GM18499 (cell line): ENCODE data around the gene MED10.

Experiments
- ATAC-seq: cut with Tn5 transposase; IDR thresholded peaks from one replicate; pipeline ENCODE4 v1.9.1; 2021; ENCODE audit warnings: moderate number of reproducible peaks; ENCODE audit not compliant: insufficient read depth, unreplicated experiment

MED10 gene, protein sequence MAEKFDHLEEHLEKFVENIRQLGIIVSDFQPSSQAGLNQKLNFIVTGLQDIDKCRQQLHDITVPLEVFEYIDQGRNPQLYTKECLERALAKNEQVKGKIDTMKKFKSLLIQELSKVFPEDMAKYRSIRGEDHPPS

GRCh38 chr5:6377905-6378765 lies at the start of gene MED10:
TSS of gene MED10 (minus strand) at chr5:6378547. CDS start at chr5:6378483, 64 bp downstream.
- ATAC-seq, result peak; percentile 87

DNA sequence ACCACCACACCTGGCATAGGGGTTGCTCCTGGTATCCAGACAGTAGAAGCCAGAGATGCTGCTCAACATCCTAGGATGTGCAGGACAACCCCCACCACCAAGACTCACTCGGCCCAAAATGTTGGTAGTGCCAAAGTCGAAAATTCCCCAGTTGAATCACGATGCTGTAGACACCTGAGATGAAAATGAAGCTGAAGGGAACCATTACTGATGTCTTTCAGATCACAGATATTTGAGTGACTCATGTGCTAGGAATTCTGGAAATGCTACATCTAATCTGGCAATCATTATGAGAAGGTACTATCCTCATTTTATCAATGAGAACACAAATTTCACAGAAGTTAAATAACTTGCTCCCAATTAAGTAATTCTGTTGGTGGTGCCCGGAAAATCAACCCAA lies 49.3 kb upstream of the MED10 start:
- ATAC-seq, result no peak

GRCh38 chr5:6424700-6425099 lies 46.4 kb upstream of the MED10 start:
- ATAC-seq, result no peak

DNA sequence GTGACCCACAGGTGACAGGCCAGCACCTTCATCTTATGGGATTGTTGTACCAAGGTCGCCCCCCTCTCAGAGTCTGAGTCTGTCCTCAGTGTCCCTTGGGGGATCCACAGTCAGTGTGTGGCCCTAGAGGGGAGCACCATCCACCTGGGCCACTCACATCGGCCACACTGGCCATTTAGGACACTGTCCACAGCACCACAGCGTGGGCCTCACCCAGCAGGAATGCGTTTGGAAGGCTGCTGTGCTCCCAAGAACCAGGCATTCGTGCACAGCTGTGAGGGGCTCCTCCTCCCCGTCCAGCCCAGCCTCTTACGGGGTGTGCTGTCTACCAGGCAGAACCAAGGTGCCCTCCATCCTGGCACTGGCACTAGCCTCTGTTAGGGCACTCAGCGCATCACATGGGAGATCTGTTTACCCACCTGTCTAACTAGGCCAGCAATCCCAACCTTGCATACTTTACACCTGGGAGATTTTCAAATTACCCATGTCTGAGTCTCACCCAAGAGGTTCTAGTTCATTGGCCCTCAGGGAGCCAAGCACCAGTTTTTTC lies 45.8 kb upstream of the MED10 start:
- no peak for ATAC-seq

- ATAC-seq, result no peak
Observed at GRCh38 chr5:6423327-6424109, 45.2 kb upstream of the MED10 start.

GRCh38 chr5:6419340-6419852 lies 41.0 kb upstream of the MED10 start:
- no peak for ATAC-seq

DNA sequence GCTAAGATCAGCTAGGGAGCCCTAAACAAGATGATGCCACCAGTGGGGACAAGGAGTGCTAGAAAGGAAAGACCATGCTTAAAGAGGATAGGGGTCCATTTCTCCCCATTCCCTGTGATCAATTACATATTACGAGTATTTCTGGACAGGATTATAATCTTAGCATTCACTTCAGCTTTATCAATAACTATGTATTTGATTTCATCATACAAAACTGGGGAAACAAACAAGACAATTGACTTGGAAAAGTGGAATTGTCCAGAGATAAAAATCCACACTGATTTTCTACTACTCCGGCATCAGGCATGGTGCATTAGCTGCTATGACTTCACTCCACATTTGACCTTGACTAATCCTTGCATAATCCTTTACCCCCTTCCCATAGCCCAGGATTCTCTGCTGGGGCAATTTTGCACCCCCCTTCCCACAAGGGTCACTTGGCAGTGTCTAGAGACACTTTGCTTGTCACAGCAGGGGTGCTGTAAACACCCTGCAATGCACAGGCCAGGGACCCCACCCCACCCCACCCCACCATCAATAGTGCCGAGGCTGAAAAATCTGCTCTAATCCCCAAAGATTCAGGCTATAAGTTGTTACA lies 40.4 kb upstream of the MED10 start:
- no peak for ATAC-seq

DNA sequence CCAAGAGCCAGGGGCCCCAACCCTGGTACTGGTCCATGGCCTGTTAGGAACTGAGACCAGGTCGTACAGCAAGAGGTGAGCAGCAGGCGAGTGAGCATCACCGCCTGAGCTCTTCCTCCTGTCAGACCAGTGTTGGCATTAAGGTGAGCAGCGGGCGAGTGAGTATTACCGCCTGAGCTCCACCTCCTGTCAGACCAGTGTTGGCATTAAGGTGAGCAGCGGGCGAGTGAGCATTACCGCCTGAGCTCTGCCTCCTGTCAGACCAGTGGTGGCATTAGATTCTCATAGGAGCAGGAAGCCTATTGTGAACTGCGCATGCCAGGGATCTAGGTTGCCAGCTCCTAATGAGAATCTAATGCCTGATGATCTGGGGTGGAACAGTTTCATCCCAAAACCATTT lies 39.3 kb upstream of the MED10 start:
- no peak for ATAC-seq

DNA sequence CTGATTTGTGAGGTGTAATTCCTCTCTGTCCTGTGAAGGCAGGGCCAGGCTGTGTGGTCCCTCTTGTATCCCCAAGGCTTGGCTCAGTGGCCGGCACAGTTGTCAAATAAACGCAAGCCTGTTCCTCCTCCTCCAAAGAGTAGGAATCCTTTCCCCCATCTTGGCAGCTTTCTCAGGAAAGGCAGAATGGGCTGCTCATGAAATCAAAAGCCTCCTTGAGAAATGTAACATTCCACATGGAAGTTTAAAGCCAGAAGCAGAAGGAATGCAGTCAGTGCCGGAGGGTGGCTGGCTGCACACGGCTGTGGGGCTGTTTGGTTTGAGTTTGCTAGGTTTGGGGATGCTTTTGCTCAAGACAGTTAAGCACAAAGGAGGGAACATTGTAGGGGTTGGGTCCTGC lies 34.5 kb upstream of the MED10 start:
- no peak for ATAC-seq

- no peak for ATAC-seq
Observed at GRCh38 chr5:6411141-6411540, 32.8 kb upstream of the MED10 start.

DNA sequence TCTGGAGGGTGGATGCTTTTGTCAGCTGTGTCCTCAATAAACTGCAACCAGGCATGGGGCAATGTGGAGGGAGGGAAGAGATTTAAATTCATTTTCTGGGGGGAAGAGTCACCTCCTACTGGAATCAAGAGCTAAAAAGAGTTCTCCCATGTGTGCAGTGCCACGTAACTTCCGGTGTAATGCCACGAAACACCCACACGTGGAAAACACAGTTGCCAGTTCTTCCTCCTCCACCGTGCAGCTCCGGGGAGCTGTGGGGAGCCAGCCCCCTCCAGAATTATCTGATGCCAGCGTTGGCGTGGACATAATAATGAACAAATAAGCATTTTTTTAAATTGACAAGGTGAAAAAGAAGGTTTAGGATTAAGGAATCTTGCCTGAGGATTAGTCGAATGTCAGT lies 32.1 kb upstream of the MED10 start:
- ATAC-seq, result no peak

DNA sequence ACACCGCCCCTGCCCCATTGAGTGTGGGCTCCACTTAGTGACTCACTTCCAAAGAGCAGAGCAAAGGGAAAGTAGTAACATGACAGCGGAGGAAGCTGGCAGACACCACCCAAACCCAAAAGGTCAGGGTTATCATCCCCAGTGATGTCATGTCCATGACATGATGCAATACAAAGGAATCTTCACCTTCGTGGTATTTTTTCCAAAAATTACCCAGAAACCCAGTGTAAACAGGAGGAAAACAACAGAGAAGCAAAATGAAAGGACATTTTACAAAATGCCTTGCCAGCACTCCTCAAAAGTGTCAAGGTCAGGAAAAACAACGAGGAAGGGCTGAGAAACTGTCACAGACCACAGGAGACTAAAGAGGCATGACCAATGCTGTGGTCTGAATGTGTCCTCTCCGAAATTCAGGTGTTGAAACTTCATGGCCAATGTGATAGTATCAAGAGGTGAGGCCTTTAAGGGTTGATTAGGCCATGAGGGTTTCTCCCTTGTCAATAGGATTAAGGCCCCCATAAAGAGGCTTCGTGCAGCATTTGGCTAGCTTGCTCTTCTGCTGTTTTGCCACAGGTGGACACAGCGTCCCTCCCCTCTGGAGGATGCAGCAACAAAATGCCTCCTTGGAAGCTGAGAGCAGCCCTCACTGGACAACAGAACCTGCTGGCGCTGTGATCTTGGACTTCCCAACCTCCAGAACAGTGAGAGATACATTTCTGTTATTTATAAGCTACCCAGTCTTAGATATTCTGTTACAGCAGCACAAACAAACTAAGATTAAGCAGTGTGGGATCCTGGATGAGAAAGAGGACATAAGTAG lies 30.5 kb upstream of the MED10 start:
- ATAC-seq, result no peak

DNA sequence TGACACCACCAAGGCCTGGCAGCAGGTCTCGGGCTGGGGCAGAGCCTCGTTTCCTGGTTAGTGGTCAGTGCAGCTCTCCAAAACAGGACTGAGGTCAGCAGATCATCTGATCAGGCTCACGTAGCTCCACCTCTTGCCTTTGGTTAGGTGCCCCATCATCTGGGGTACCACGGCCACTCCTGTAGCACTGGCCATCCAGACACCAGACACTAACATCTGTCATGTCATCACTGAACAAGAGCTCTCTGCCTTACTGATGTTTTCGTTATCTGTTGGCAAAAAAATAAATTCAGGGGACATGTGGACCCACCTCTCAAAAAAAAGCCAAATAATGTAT lies 29.9 kb upstream of the MED10 start:
- ATAC-seq, result no peak

- ATAC-seq, result no peak
Observed at GRCh38 chr5:6407558-6408259, 29.4 kb upstream of the MED10 start.

GRCh38 chr5:6405591-6405990 lies 27.2 kb upstream of the MED10 start:
- no peak for ATAC-seq

DNA sequence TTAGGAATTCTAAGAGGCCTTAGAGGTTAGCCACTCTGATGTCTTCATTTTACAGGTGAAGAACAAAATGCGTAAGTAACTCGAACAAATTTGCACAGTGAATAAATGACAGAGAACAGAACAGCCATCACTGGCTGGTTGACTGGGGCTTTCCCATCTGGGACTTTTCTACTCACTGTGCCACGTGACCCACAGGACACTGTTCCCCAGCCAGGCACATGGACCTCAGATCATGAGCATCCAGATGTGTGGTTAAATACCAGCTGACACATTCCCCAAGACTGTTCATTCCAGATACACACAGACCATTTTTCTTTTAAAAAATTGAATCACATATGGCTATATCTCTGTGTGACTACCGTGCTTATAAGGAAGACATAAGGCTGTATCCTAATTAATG lies 25.8 kb upstream of the MED10 start:
- no peak for ATAC-seq

DNA sequence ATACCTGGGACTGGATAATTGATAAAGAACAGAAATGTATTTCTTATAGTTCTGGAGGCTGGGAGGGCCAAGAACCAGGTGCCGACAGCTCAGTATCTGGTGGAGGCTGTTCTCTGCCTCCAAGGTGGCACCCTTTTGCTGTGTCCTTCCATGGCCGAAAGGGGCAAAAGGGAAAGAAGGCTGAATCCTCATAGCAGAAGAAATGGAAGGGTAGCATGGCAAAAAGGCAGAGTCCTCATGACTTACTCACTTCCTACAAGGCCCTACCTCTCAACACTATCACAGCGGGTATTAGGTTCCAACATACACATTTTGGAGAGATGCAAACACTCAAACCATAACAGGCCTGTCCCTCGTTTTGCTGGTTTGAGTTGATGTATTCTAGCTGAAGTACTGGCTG lies 25.1 kb upstream of the MED10 start:
- ATAC-seq, result no peak

DNA sequence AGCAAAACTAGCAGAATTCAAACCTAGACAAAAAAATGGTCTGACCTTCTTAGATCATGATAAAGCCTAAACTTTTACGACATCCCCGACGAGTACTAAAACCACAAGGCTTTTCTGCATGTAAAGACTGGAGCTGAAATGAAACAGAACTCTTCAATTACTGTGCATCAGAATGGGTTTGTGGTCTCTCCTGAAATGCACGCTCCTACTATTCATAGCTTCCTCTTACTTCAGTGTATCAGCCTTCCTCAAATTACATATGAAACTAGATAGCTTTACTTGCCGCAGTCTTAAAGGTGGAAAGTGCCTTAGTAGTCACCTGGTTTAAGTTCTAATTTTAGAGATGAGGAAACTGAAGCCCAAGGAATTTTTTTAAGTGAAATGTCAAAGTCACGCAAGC lies 24.6 kb upstream of the MED10 start:
- ATAC-seq, result peak; percentile 62

GRCh38 chr5:6401410-6401809 lies 23.1 kb upstream of the MED10 start:
- ATAC-seq, result no peak
